Activated T-cell treated with anti-CD3 and anti-CD28 coated beads, Interleukin-2, amount 50 U/mL, for 24 hours (primary cell): Measurements from ENCODE around the gene MBD5.

Source experiments
- DNase-seq: peaks from one replicate; pipeline ENCODE4 v3.0.0-alpha.2; 2020
- H3K27ac Mint-ChIP-seq: 2 replicates; pipeline ENCODE4 v1.8.0; 2020; ENCODE audit warnings: mild to moderate bottlenecking, mixed read lengths
- H3K27me3 Mint-ChIP-seq: 2 replicates; pipeline ENCODE4 v1.8.0; 2020; ENCODE audit warnings: mixed read lengths
- H3K36me3 Mint-ChIP-seq: 2 replicates; pipeline ENCODE4 v1.8.0; 2020; ENCODE audit warnings: low read depth, mixed read lengths
- H3K4me1 Mint-ChIP-seq: 2 replicates; pipeline ENCODE4 v1.8.0; 2020; ENCODE audit warnings: low read depth, mixed read lengths
- H3K4me3 Mint-ChIP-seq: 2 replicates; pipeline ENCODE4 v1.8.0; 2020; ENCODE audit warnings: mild to moderate bottlenecking, moderate library complexity, mixed read lengths
- H3K9me3 Mint-ChIP-seq: 2 replicates; pipeline ENCODE4 v1.8.0; 2020; ENCODE audit warnings: mixed read lengths

The MBD5 gene

GRCh38 chr2:148402786-148403185 lies 381.9 kb downstream of the MBD5 start:
- H3K27ac Mint-ChIP-seq: no peak overlapping the region

GRCh38 chr2:148410899-148411298 lies 390.0 kb downstream of the MBD5 start:
- peaks cover 1% of the 10 kb centered on the region for H3K4me1 Mint-ChIP-seq
- H3K27me3 Mint-ChIP-seq: no peaks in the 10 kb centered on the region
- H3K36me3 Mint-ChIP-seq: peaks cover 22% of the 10 kb centered on the region
- H3K4me3 Mint-ChIP-seq: no peak overlapping the region
- DNase-seq: no peak
- H3K9me3 Mint-ChIP-seq: peaks cover 33% of the 10 kb centered on the region
- H3K27ac Mint-ChIP-seq: no peak overlapping the region

More at GRCh38 chr2:148402786-148403185, 381.9 kb downstream of the MBD5 start:
- H3K27me3 Mint-ChIP-seq: no peaks in the 10 kb centered on the region
- no peak overlapping the region for H3K4me3 Mint-ChIP-seq
- no peaks in the 10 kb centered on the region for H3K9me3 Mint-ChIP-seq
- H3K36me3 Mint-ChIP-seq: peaks cover 1% of the 10 kb centered on the region
- DNase-seq: no peak
- peaks cover 2% of the 10 kb centered on the region for H3K4me1 Mint-ChIP-seq

- Mint-ChIP-seq H3K9me3 (peaks cover 35% of the 10 kb centered on the region), H3K27me3 (no peaks in the 10 kb centered on the region), H3K4me1 (peaks cover 1% of the 10 kb centered on the region), H3K4me3 (no peak overlapping the region), H3K27ac (no peak overlapping the region), H3K36me3 (peaks cover 29% of the 10 kb centered on the region)
- DNase-seq: no peak
Measured at GRCh38 chr2:148416248-148416647, 395.4 kb downstream of the MBD5 start.

DNA sequence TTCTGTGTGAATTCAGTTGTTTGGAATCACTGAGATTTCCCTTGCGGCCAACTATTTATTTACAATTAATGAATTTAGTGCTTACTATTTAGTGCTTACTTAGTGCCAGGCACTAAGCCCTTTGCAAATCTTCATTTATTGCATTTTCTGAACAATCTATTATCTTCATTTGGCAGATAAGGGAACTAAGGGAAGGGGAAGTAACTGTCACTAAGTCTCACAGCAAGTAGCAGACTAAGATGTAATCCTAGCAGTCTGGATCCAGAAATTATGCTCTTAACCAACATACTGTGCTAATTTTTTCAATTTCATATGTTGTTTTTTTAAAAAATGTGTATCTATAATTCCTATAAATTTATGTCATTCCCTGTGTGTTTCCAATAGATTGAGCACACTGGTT lies 409.2 kb downstream of the MBD5 start:
- Mint-ChIP-seq H3K9me3 (peaks cover 6% of the 10 kb centered on the region), H3K4me3 (no peak overlapping the region), H3K4me1 (peaks cover 6% of the 10 kb centered on the region), H3K36me3 (no peaks in the 10 kb centered on the region), H3K27ac (no peak overlapping the region), H3K27me3 (no peaks in the 10 kb centered on the region)
- no peak for DNase-seq

DNA sequence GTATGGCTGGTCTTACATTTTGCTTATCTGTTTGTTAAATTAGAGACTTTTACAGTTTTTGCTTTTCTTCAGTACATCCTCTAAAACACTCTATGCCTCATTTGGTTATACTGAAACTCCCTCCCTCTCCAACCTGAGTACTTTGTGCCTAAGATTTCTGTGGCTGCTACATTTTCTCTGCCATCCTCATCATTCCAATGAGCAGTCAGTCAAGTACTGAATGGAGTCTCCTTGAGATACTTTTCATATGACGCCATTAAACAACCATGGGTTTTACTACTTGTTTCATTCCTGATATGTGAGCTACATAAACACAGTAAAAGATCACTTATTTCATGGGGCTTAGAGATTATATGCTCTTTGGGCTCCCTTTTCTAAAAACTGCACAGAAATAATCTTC lies 427.0 kb downstream of the MBD5 start:
- H3K4me3 Mint-ChIP-seq: no peak overlapping the region
- no peaks in the 10 kb centered on the region for H3K4me1 Mint-ChIP-seq
- no peak for DNase-seq
- H3K27ac Mint-ChIP-seq: no peak overlapping the region
- H3K9me3 Mint-ChIP-seq: no peaks in the 10 kb centered on the region
- no peaks in the 10 kb centered on the region for H3K27me3 Mint-ChIP-seq
- H3K36me3 Mint-ChIP-seq: no peaks in the 10 kb centered on the region

GRCh38 chr2:148450531-148450930 lies 429.6 kb downstream of the MBD5 start:
- H3K9me3 Mint-ChIP-seq: no peaks in the 10 kb centered on the region
- H3K4me1 Mint-ChIP-seq: no peaks in the 10 kb centered on the region
- H3K36me3 Mint-ChIP-seq: no peaks in the 10 kb centered on the region
- H3K27ac Mint-ChIP-seq: no peak overlapping the region
- DNase-seq: no peak
- no peak overlapping the region for H3K4me3 Mint-ChIP-seq
- no peaks in the 10 kb centered on the region for H3K27me3 Mint-ChIP-seq

DNA sequence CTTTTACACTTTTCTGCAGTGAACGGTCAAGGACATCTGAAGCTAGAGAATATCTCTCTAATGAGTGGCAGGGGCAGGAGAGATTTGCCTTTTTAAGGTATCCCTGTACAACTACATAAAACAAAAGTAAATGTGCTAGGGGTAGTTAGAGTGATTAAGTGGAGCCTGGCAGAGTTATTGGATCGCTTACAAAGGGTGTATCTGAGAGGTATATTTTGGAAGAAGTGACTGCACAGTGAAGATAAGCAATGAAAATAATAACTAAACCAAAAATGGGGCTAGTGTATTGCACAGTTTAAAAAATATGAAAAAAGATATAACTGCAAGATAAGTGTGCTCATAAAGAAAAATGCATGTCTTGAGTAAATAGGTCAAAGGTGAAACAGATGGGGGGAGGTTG lies 430.2 kb downstream of the MBD5 start:
- Mint-ChIP-seq H3K27ac (no peak overlapping the region), H3K4me3 (no peak overlapping the region), H3K27me3 (no peaks in the 10 kb centered on the region), H3K9me3 (no peaks in the 10 kb centered on the region), H3K4me1 (no peaks in the 10 kb centered on the region), H3K36me3 (no peaks in the 10 kb centered on the region)
- DNase-seq: no peak

- H3K27me3 Mint-ChIP-seq: no peaks in the 10 kb centered on the region
Measured at GRCh38 chr2:148455791-148456190, 434.9 kb downstream of the MBD5 start.

DNA sequence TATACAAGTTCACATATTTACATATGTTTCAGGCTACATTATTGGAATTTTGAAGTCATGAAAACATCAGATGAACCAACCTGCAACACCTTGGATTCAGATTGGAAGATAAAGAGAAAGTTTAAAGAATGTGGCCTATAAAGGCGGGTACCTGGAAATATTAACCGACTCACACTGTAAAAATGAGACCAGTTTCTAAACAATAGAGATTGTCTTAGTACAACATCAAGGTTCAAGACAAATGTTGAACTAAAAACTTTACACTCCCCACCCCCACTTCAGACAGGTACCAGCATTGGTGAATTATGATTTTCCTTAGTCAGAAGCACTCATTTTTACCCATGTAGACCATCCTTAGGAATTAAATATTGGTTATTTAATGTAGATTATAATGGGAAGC lies 437.3 kb downstream of the MBD5 start:
- no peaks in the 10 kb centered on the region for H3K36me3 Mint-ChIP-seq
- H3K27me3 Mint-ChIP-seq: no peaks in the 10 kb centered on the region
- no peak overlapping the region for H3K27ac Mint-ChIP-seq
- no peak overlapping the region for H3K4me3 Mint-ChIP-seq
- no peaks in the 10 kb centered on the region for H3K4me1 Mint-ChIP-seq
- no peak for DNase-seq
- no peaks in the 10 kb centered on the region for H3K9me3 Mint-ChIP-seq

More at GRCh38 chr2:148455791-148456190, 434.9 kb downstream of the MBD5 start:
- no peaks in the 10 kb centered on the region for H3K9me3 Mint-ChIP-seq
- H3K27ac Mint-ChIP-seq: no peak overlapping the region
- no peaks in the 10 kb centered on the region for H3K4me1 Mint-ChIP-seq
- no peaks in the 10 kb centered on the region for H3K36me3 Mint-ChIP-seq
- DNase-seq: no peak
- H3K4me3 Mint-ChIP-seq: no peak overlapping the region

GRCh38 chr2:148459377-148459778 lies 438.5 kb downstream of the MBD5 start:
- Mint-ChIP-seq H3K4me3 (no peak overlapping the region), H3K9me3 (no peaks in the 10 kb centered on the region), H3K27me3 (no peaks in the 10 kb centered on the region), H3K4me1 (no peaks in the 10 kb centered on the region), H3K27ac (no peak overlapping the region), H3K36me3 (peaks cover 9% of the 10 kb centered on the region)
- no peak for DNase-seq

- DNase-seq: no peak
- Mint-ChIP-seq H3K4me3 (no peak overlapping the region), H3K27me3 (no peaks in the 10 kb centered on the region), H3K27ac (no peak overlapping the region), H3K9me3 (no peaks in the 10 kb centered on the region), H3K4me1 (no peaks in the 10 kb centered on the region), H3K36me3 (peaks cover 11% of the 10 kb centered on the region)
Measured at GRCh38 chr2:148461876-148462275, 441.0 kb downstream of the MBD5 start.

DNA sequence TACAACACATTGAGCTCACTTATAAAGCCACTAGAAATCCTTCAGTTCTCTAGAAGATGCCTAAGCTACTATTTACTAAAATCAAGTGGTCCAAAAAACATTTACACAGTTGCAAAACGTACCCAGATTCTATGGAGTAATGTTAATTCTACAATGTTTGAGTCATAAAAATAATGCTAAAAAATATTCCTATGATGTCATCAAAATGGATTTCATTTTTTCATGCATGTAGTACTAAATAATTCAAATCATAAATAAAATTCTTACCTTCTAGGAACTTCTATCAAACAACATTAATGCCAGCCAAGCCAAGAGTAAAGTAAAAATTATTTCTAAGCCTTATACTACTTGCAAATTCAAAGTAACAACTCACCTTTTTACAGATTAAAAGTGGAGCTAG lies 454.7 kb downstream of the MBD5 start:
- Mint-ChIP-seq H3K36me3 (no peaks in the 10 kb centered on the region), H3K4me1 (no peaks in the 10 kb centered on the region), H3K27me3 (no peaks in the 10 kb centered on the region), H3K4me3 (no peak overlapping the region), H3K9me3 (no peaks in the 10 kb centered on the region), H3K27ac (no peak overlapping the region)
- no peak for DNase-seq

- H3K27me3 Mint-ChIP-seq: no peaks in the 10 kb centered on the region
- H3K36me3 Mint-ChIP-seq: no peaks in the 10 kb centered on the region
- H3K27ac Mint-ChIP-seq: no peak overlapping the region
- no peak for DNase-seq
- no peaks in the 10 kb centered on the region for H3K4me1 Mint-ChIP-seq
- no peaks in the 10 kb centered on the region for H3K9me3 Mint-ChIP-seq
- no peak overlapping the region for H3K4me3 Mint-ChIP-seq
Measured at GRCh38 chr2:148479398-148479797, 458.5 kb downstream of the MBD5 start.

DNA sequence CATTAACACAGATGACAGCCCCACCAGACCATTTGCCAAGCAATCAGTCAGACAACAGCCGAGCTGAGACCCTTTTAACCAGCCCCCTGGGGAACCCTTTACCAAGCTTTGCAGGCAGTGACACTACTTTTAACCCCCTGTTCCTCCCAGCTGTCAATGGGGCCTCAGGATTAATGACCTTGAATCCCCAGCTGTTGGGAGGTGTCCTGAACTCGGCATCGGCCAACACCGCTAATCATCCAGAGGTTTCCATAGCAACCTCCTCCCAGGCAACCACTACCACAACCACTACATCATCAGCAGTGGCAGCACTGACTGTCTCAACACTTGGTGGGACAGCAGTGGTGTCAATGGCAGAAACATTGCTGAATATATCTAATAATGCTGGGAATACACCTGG lies 462.8 kb downstream of the MBD5 start:
- no peak overlapping the region for H3K4me3 Mint-ChIP-seq
- no peaks in the 10 kb centered on the region for H3K27me3 Mint-ChIP-seq
- no peak overlapping the region for H3K27ac Mint-ChIP-seq
- no peaks in the 10 kb centered on the region for H3K4me1 Mint-ChIP-seq
- H3K36me3 Mint-ChIP-seq: no peaks in the 10 kb centered on the region
- no peaks in the 10 kb centered on the region for H3K9me3 Mint-ChIP-seq
- DNase-seq: no peak

DNA sequence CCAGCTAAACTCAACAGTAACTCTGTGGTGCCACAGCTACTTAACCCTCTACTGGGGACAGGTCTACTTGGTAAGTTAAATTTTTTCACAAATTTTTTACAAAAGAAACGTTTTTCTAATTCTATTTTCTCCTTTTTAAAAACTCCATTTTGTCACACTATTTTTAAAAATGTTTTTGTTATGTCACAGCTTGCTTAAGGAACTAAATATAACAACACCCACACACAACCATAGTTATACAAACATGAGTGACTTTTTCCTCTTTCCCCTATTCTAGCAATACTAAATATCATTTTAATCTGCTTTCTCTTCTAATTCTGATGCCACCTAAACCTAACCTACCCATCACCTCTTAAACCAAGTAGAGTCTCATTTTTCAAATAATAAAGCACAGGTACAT lies 463.2 kb downstream of the MBD5 start:
- DNase-seq: no peak
- no peaks in the 10 kb centered on the region for H3K4me1 Mint-ChIP-seq
- no peaks in the 10 kb centered on the region for H3K36me3 Mint-ChIP-seq
- no peak overlapping the region for H3K27ac Mint-ChIP-seq
- no peak overlapping the region for H3K4me3 Mint-ChIP-seq
- H3K9me3 Mint-ChIP-seq: no peaks in the 10 kb centered on the region
- no peaks in the 10 kb centered on the region for H3K27me3 Mint-ChIP-seq

- Mint-ChIP-seq H3K4me1 (no peaks in the 10 kb centered on the region), H3K27me3 (no peaks in the 10 kb centered on the region), H3K27ac (no peak overlapping the region), H3K36me3 (peaks cover 13% of the 10 kb centered on the region), H3K4me3 (no peak overlapping the region), H3K9me3 (no peaks in the 10 kb centered on the region)
- no peak for DNase-seq
Measured at GRCh38 chr2:148486655-148487054, 465.8 kb downstream of the MBD5 start.
